ENCODE data around the gene GDPD5. TPM values are rescaled to one million over a fixed set of nuclear protein-coding genes. Genes with fewer than 3 reads are reported as not detected.

Gene GDPD5
- total RNA-seq, 1 experiment from 2014 or later = 7.8 TPM

- Histone ChIP-seq H4K5ac (ENCODE audit: insufficient read length, low read depth, low read length) (no peak overlapping the region), H3K27ac (ENCODE audit: insufficient read length, low read depth, low read length) (no peak overlapping the region), H3K9me3 (ENCODE audit: control insufficient read depth, low read depth, low read length) (no peaks in the 10 kb centered on the region), H3K4ac (ENCODE audit: low read depth, low read length) (no peak overlapping the region), H3K56ac (ENCODE audit: insufficient read length, low read depth, low read length) (no peak overlapping the region), H3T11ph (ENCODE audit: low read length) (no peak overlapping the region), H3K14ac (ENCODE audit: insufficient read depth, low read length) (no peak overlapping the region), H4K91ac (ENCODE audit: insufficient read length, low read depth, low read length) (no peak overlapping the region), H4K20me1 (ENCODE audit: control insufficient read depth, insufficient read depth, insufficient read length) (no peaks in the 10 kb centered on the region), H3K9ac (ENCODE audit: extremely low read depth, insufficient read length, low read length) (no peak overlapping the region), H3K27me3 (ENCODE audit: insufficient read depth, low read length) (no peaks in the 10 kb centered on the region), H4K8ac (replicated peaks; ENCODE audit: insufficient read length, low read depth, low read length) (no peak overlapping the region), H2AFZ (ENCODE audit: low read length) (no peak overlapping the region), H2AK5ac (ENCODE audit: insufficient read length, low read length) (no peak overlapping the region), H2BK5ac (ENCODE audit: insufficient read length, low read length) (no peak overlapping the region), H3K79me2 (ENCODE audit: insufficient read depth, low read length) (no peaks in the 10 kb centered on the region), H3K79me1 (ENCODE audit: insufficient read depth, low read depth, low read length, poor library complexity, severe bottlenecking) (no peaks in the 10 kb centered on the region), H2BK15ac (ENCODE audit: low read depth, low read length) (no peak overlapping the region), H3K18ac (ENCODE audit: insufficient read length, low read depth, low read length) (no peak overlapping the region), H3K23me2 (ENCODE audit: insufficient read length, low read depth, low read length, poor library complexity, severe bottlenecking) (no peaks in the 10 kb centered on the region), H2BK120ac (ENCODE audit: low read depth, low read length, poor library complexity, severe bottlenecking) (no peak overlapping the region), H3K4me2 (ENCODE audit: insufficient read depth, insufficient read length, low read length) (no peak overlapping the region), H2BK20ac (ENCODE audit: low read depth, low read length, poor library complexity, severe bottlenecking) (no peak overlapping the region), H2BK12ac (ENCODE audit: insufficient read length, low read depth, low read length) (no peak overlapping the region), H3K23ac (ENCODE audit: insufficient read length, low read depth, low read length) (no peak overlapping the region), H3K4me1 (ENCODE audit: insufficient read depth, low read length) (no peaks in the 10 kb centered on the region)
- TF ChIP-seq CTCF (conservative IDR thresholded peaks at IDR 0.05) = no peak
- Mint-ChIP-seq H3K27ac (no peak overlapping the region; a peak in 2 of 7 replicates), H3K36me3 (ENCODE audit: insufficient read depth in 1 of 3, low read depth in 3 of 3) (no peaks in the 10 kb centered on the region; a peak in 1 of 7 replicates), H3K9me3 (no peaks in the 10 kb centered on the region), H3K4me3 (no peak overlapping the region), H3K4me1 (peaks cover 5 to 10% of the 10 kb centered on the region in 2 experiments; a peak in 1 of 4 replicates), H3K27me3 (ENCODE audit: low read depth) (peaks cover 7% of the 10 kb centered on the region)
- DNase-seq = no peak
- no CpG with 5 or more reads among the region's 11 CpGs for WGBS (ENCODE audit: extremely low coverage, insufficient read length, low lambda C conversion rate)
These were observed 76.0 kb downstream of the GDPD5 start for GRCh38 chr11:75449776-75450175.
